ENCODE results near the gene VCAM1. TPM values are rescaled to one million over a fixed set of nuclear protein-coding genes. Genes with fewer than 3 reads are reported as not detected.

Gene VCAM1
- total RNA-seq: 0.21 and 37.8 TPM in 2 replicates

GRCh38 chr1:100719490-100719889 lies at the start of gene VCAM1:
Gene VCAM1, plus strand, starts transcription at chr1:100719742. Its CDS starts 119 bp downstream, at chr1:100719861.

Other genes starting within 250 kb of the VCAM1 start
- gene GPR88, start 181.6 kb upstream of the VCAM1 start, total RNA-seq: not detected in 2 replicates
- gene EXTL2, start 175.1 kb downstream of the VCAM1 start, total RNA-seq: 4.3 and 5.1 TPM in 2 replicates
- 24.5 and 38.1 TPM in 2 replicates for gene SLC30A7, start 176.3 kb downstream of the VCAM1 start, total RNA-seq